H1 (cell line): Measurements from ENCODE around the gene FOXL1.

Experiments
- CEBPB ChIP-seq: IDR thresholded peaks from 2 replicates; pipeline ENCODE4 v1.6.1; 2012; ENCODE audit warnings: low read depth, low read length
- CTCF ChIP-seq, 3 experiments: IDR thresholded peaks; 1 replicate in 2 of 3; 2 replicates in 1 of 3; pipeline versions ENCODE4 v1.5.1 to v1.6.1; 2011; ENCODE audit warnings: low read length in 3 of 3, mild to moderate bottlenecking in 3 of 3, inconsistent platforms in 2 of 3, low read depth in 1 of 3, moderate library complexity in 1 of 3; ENCODE audit not compliant: insufficient read depth in 1 of 3; ENCODE audit errors: control extremely low read depth in 1 of 3
- EP300 ChIP-seq, 2 experiments: IDR thresholded peaks; 1 replicate in 1 of 2; 2 replicates in 1 of 2; pipeline ENCODE4 v1.6.1; 2011 to 2012; ENCODE audit warnings: low read depth in 2 of 2, low read length in 2 of 2, mild to moderate bottlenecking in 2 of 2, borderline replicate concordance in 1 of 2, inconsistent platforms in 1 of 2, moderate library complexity in 1 of 2
- EZH2 ChIP-seq: fragments of 200-600 bp; sonication (generic); IDR thresholded peaks from 2 replicates; pipeline ENCODE4 v1.7.1; 2012; ENCODE audit warnings: low read depth, mild to moderate bottlenecking, moderate library complexity, low read length, inconsistent platforms; ENCODE audit not compliant: severe bottlenecking
- KDM1A ChIP-seq: fragments of 200-600, 300-600 bp; sonication (generic); IDR thresholded peaks from 2 replicates; pipeline ENCODE4 v1.7.1; 2016; ENCODE audit warnings: mild to moderate bottlenecking, low read length, borderline replicate concordance
- POLR2AphosphoS5 ChIP-seq: IDR thresholded peaks from 2 replicates; pipeline ENCODE4 v1.6.1; 2011; ENCODE audit warnings: low read depth, low read length
- TEAD4 ChIP-seq: IDR thresholded peaks from 2 replicates; pipeline ENCODE4 v1.6.1; 2012; ENCODE audit warnings: low read depth, low read length, inconsistent platforms, mixed read lengths

GRCh38 chr16:86587487-86587886 is 9.1 kb downstream of the FOXL1 start:
- no peak for TF ChIP-seq CTCF (IDR thresholded peaks at IDR 0.05; ENCODE audit: control extremely low read depth in 1 of 3, insufficient read depth in 1 of 3, low read depth in 1 of 3, low read length in 3 of 3)
- no peak for TF ChIP-seq POLR2AphosphoS5
- TF ChIP-seq TEAD4 = no peak
- TF ChIP-seq CEBPB = no peak
- no peak for TF ChIP-seq EP300 (IDR thresholded peaks at IDR 0.05; ENCODE audit: borderline replicate concordance in 1 of 2, low read depth in 2 of 2, low read length in 2 of 2)
- no peak for TF ChIP-seq EZH2
- TF ChIP-seq KDM1A = no peak
